Fibroblast of gingiva (primary cell): Measurements from ENCODE around the gene RIN3.

Experiments used
- DNase-seq: peaks from one replicate; pipeline ENCODE4 v3.0.0-alpha.2; 2011; ENCODE audit warnings: low read depth

Gene RIN3

GRCh38 chr14:92714739-92715307 lies 201.2 kb downstream of the RIN3 start:
- peak; percentile 54 for DNase-seq

GRCh38 chr14:92716131-92716530 lies 202.6 kb downstream of the RIN3 start:
- peak; percentile 19 for DNase-seq

GRCh38 chr14:92717571-92718042 lies 204.0 kb downstream of the RIN3 start:
- DNase-seq = no peak

GRCh38 chr14:92718664-92719063 lies 205.1 kb downstream of the RIN3 start:
- DNase-seq = no peak

GRCh38 chr14:92719421-92719820 lies 205.8 kb downstream of the RIN3 start:
- DNase-seq = peak; percentile 61

GRCh38 chr14:92719890-92720323 lies 206.3 kb downstream of the RIN3 start:
- peak; percentile 29 for DNase-seq

GRCh38 chr14:92724516-92725340 lies 211.1 kb downstream of the RIN3 start:
- no peak for DNase-seq

- DNase-seq = peak; percentile 86
These were observed 212.8 kb downstream of the RIN3 start for GRCh38 chr14:92726135-92726932.

- no peak for DNase-seq
These were observed 213.3 kb downstream of the RIN3 start for GRCh38 chr14:92726933-92727262.

- no peak for DNase-seq
These were observed 215.3 kb downstream of the RIN3 start for GRCh38 chr14:92728759-92729364.

- DNase-seq = peak; percentile 66
These were observed 216.2 kb downstream of the RIN3 start for GRCh38 chr14:92729634-92730358.

GRCh38 chr14:92731622-92732115 lies 218.1 kb downstream of the RIN3 start:
- no peak for DNase-seq

GRCh38 chr14:92733007-92733406 lies 219.4 kb downstream of the RIN3 start:
- no peak for DNase-seq

GRCh38 chr14:92734618-92735017 lies 221.0 kb downstream of the RIN3 start:
- DNase-seq = no peak

- DNase-seq = no peak
These were observed 221.8 kb downstream of the RIN3 start for GRCh38 chr14:92735344-92735743.

GRCh38 chr14:92737206-92737605 lies 223.6 kb downstream of the RIN3 start:
- no peak for DNase-seq

- DNase-seq = no peak
These were observed 224.1 kb downstream of the RIN3 start for GRCh38 chr14:92737619-92738188.
